ELR (cell line): ENCODE data around the gene SIMC1.
"Not testable (repeated sequence)": the region's sequence is repeated elsewhere in the genome, so short reads cannot be mapped to it uniquely, and the experiment has no call there.

ENCODE experiments used
- DNase-seq: peaks from one replicate; pipeline ENCODE4 v3.0.0-alpha.2; 2015; ENCODE audit warnings: low read depth

Gene SIMC1

DNA sequence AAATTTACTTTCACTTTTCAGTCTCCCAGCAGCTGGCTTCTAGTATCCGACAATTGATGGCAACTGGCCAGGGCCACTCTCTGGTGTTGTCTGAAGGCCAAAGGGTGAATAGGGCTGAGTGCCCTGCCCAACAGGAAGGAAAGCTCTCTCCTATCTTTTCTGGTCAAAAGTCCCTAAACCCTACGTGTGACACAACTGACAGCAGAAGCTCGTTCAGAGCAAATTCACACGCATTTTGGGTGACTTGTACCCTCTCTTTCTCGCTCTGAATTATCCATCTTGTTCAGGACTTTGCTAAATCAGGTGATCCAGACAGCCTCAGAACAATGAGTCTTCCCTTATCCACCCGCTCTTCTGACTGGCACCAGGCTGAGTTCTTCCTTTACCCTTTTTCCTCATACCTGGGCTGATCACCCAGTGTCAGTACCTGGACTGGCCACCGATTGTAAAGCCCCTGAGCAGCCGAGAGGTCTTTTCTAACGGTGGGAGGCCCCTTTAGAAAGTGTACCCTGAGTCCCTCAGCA, 21.8 kb upstream of the SIMC1 start:
- DNase-seq, result not testable (repeated sequence)

- DNase-seq, result not testable (repeated sequence)
Measured at GRCh38 chr5:176217188-176217729, 21.0 kb upstream of the SIMC1 start.

- not testable (repeated sequence) for DNase-seq
Measured at GRCh38 chr5:176217764-176218163, 20.5 kb upstream of the SIMC1 start.

DNA sequence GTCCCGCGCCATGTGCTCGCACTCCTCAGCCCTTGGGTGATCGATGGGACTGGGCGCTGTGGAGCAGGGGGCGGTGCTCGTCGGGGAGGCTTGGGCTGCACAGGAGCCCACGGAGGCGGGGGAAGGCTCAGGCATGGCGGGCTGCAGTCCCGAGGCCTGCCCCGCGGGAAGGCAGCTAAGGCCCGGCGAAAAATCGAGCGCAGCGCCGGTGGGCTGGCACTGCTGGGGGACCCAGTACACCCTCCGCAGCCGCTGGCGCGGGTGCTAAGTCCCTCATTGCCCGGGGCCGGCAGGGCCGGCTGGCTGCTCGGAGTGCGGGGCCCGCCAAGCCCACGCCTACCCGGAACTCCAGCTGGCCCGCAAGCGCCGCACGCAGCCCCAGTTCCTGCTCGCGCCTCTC, 16.2 kb upstream of the SIMC1 start:
- not testable (repeated sequence) for DNase-seq

- not testable (repeated sequence) for DNase-seq
Measured at GRCh38 chr5:176228358-176228757, 9.9 kb upstream of the SIMC1 start.

DNA sequence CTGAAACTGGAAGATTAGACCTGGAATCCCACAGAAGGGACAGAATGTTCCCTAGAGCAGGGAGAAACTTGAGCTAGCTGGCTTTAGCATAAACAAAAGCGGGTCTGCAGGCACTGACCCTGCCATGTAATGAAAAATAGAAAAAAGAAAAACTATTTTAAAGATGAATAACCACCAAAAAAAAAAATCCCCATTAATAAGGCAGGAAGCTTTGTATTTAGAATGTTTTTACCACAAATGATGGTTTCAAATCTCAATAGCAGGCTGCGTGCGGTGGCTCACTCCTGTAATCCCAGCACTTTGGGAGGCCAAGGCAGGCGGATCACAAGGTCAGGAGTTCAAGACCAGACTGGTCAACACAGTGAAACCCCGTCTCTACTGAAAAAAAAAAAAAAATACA, 5.0 kb upstream of the SIMC1 start:
- not testable (repeated sequence) for DNase-seq

- DNase-seq, result peak; percentile 70
Measured at GRCh38 chr5:176235155-176235554, 3.1 kb upstream of the SIMC1 start.

- DNase-seq, result not testable (repeated sequence)
Measured at GRCh38 chr5:176238645-176239283, 540 bp downstream of the SIMC1 start.

DNA sequence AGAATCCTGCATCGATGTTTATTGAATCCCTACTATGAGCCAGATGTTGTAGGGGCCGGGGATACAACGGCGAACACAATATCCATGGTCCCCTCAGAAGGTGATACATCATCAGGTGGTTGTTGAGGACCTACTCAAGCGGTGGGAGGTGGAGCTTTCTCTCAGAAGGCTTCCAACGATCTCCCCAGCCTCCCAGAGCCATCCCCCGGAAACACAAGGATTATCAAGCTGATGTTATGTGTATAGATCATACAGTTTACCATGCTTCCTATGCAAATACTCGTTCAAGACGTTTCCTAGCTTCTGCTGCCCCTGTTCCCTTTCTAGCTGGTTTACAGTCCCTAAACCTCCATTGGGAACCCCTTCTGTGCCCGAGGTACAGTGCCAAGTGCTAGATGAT, 1.1 kb downstream of the SIMC1 start:
- DNase-seq, result not testable (repeated sequence)

DNA sequence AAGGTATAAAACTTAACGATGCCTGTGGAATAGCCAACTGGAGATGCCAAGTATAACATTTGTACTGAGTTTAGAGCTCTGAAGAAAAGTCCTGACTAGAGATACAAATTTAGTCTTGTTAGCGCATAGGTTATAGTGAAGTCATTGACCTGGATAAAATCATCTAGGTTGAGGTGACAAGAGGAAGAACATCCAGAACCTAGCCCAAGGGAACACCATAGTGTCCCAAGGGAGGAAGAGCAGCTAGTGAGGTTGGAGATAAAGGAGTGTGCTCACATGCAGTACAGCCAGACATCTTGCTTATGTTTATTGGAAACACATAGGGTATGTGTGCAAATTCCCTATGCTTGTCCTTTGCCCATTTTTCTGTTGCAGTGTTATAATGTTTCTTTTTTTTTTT, 6.1 kb downstream of the SIMC1 start:
- not testable (repeated sequence) for DNase-seq

DNA sequence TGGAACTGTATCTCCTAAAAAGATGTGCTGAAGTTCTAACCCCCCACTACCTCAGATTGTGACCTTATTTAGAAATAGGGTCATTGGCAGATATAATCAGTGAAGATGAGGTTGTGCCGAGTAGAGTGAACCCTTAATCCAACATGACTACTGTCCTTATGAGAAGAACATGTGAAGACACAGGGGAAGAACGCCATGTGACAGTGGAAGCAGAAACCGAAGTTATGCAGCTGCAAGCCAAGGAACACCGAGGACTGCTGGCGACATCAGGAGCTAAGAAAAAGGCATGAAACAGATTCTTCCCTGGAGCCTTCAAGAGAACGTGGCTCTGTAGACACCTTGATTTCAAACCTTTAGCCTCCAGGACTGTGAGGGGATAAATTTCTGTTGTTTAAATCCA, 6.8 kb downstream of the SIMC1 start:
- not testable (repeated sequence) for DNase-seq

GRCh38 chr5:176245489-176245888, 7.3 kb downstream of the SIMC1 start:
- DNase-seq, result not testable (repeated sequence)

DNA sequence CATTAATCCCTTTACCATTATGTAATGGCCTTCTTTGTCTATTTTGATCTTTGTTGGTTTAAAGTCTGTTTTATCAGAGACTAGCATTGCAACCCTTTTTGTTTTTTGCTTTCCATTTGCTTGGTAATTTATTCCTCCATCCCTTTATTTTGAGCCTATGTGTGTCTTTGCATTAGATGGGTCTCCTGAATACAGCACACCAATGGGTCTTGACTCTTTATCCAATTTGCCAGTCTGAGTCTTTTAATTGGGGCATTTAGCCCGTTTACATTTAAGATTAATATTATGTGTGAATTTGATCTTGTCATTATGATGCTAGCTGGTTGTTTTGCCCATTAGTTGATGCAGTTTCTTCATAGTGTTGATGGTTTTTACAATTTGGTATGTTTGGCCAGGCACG, 12.5 kb downstream of the SIMC1 start:
- not testable (repeated sequence) for DNase-seq

- DNase-seq, result not testable (repeated sequence)
Measured at GRCh38 chr5:176252171-176252570, 13.9 kb downstream of the SIMC1 start.

GRCh38 chr5:176253370-176254065, 15.3 kb downstream of the SIMC1 start:
- DNase-seq, result not testable (repeated sequence)

GRCh38 chr5:176254066-176254393, 15.8 kb downstream of the SIMC1 start:
- DNase-seq, result not testable (repeated sequence)

DNA sequence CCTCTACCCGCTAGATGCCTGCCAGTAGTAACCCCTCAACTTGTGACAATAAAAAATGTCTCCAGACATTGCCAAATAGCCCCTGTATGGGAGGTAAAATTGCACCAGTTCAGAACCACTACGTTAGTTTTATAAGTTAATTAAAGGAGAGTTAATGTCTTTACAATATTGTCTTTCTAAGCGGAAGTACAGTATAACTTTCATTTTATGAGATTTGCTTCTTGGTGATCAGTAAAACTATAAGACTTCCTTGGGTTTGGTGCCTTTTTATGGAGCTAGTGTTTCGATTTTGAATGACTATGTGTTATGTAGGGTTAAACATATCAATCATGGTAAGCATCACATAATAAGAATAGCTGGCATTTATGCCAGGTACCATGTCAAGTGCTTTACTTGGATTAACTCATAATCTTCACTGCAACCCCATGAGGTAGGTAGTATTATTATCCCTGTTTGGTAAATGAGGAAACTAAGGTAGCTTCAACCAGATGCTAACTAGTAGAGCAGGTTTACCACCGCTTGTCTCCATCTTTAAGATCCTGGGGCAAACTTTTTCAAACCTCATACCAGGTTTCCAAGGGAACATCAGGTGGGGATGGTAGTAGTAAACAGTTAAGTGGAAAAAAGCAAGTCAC, 19.8 kb downstream of the SIMC1 start:
- DNase-seq, result not testable (repeated sequence)

- not testable (repeated sequence) for DNase-seq
Measured at GRCh38 chr5:176260682-176261081, 22.5 kb downstream of the SIMC1 start.

- not testable (repeated sequence) for DNase-seq
Measured at GRCh38 chr5:176266448-176266847, 28.2 kb downstream of the SIMC1 start.

DNA sequence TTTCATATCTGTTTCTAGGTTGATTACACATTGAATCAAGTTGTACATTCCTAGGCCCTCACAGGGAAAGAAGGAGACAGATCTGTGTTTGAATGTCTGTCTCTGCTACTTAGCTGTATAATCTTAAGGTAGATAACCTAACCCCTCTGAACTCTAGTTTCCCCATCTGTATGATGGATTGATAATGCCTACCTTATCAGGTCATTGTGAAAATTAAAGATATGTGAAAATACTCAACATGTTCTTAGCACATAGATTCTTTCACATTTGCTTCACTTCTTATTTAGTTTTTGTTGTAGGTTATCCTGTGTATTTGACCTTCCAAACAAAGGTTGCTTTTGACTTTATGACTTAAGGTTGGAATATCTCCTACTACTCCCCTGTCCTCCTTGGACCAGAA, 50.8 kb downstream of the SIMC1 start:
- DNase-seq, result not testable (repeated sequence)

DNA sequence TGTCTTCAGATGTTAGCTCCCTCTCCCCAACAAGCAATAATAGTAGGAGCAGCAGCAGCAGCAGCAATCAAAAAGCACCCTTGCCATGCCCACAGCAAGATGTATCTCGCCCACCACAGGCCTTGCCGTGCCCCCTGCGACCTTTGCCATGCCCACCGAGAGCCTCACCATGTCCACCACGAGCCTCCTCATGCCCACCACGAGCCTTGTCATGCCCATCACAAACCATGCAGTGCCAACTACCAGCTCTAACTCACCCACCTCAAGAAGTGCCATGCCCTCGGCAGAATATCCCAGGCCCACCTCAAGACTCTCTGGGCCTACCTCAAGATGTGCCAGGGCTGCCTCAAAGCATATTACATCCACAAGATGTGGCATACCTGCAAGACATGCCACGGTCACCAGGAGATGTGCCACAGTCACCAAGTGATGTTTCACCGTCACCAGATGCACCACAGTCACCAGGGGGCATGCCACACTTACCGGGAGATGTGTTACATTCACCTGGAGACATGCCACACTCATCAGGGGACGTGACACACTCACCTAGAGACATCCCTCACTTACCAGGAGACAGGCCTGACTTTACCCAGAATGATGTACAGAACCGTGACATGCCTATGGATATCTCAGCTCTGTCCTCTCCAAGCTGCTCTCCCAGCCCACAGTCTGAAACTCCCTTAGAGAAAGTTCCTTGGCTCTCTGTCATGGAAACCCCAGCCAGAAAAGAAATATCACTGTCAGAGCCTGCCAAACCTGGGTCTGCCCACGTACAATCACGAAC, 52.0 kb downstream of the SIMC1 start:
- not testable (repeated sequence) for DNase-seq

- not testable (repeated sequence) for DNase-seq
Measured at GRCh38 chr5:176305356-176305755, 67.1 kb downstream of the SIMC1 start.
